HEK293 (cell line): ENCODE data around the gene HOXD3.

ENCODE experiments used
- EGR2 ChIP-seq: fragments of 450-650 bp; formaldehyde crosslinking; IDR thresholded peaks from 2 replicates; pipeline ENCODE4 v1.5.1; 2016; ENCODE audit warnings: low read depth, missing biosample characterization, missing genetic modification characterization
- FEZF1 ChIP-seq: fragments of 450-650 bp; formaldehyde crosslinking; IDR thresholded peaks from 2 replicates; pipeline ENCODE4 v1.5.1; 2016; ENCODE audit warnings: missing biosample characterization, missing genetic modification characterization
- GLIS2 ChIP-seq: fragments of 450-650 bp; formaldehyde crosslinking; IDR thresholded peaks from 2 replicates; pipeline ENCODE4 v1.5.1; 2016; ENCODE audit warnings: missing biosample characterization, missing genetic modification characterization
- KLF10 ChIP-seq: fragments of 450-650 bp; IDR thresholded peaks from 2 replicates; pipeline ENCODE4 v1.5.1; 2018; ENCODE audit warnings: missing biosample characterization, mild to moderate bottlenecking, missing genetic modification characterization
- MZF1 ChIP-seq: fragments of 450-650 bp; formaldehyde crosslinking; IDR thresholded peaks from 2 replicates; pipeline ENCODE4 v1.5.1; 2017; ENCODE audit warnings: missing biosample characterization, missing genetic modification characterization, borderline replicate concordance
- PRDM1 ChIP-seq: fragments of 450-650 bp; formaldehyde crosslinking; IDR thresholded peaks from 2 replicates; pipeline ENCODE4; 2016; ENCODE audit warnings: missing biosample characterization, missing genetic modification characterization
- SP2 ChIP-seq: fragments of 450-650 bp; formaldehyde crosslinking; IDR thresholded peaks from 2 replicates; pipeline ENCODE4 v1.5.1; 2016; ENCODE audit warnings: missing biosample characterization, missing genetic modification characterization
- SP3 ChIP-seq: fragments of 450-650 bp; formaldehyde crosslinking; IDR thresholded peaks from 2 replicates; pipeline ENCODE4 v1.5.1; 2016; ENCODE audit warnings: missing biosample characterization, missing genetic modification characterization
- ZNF132 ChIP-seq: fragments of 450-650 bp; formaldehyde crosslinking; IDR thresholded peaks from 2 replicates; pipeline ENCODE4 v1.5.1; 2017; ENCODE audit warnings: missing biosample characterization, missing genetic modification characterization, borderline replicate concordance
- ZNF184 ChIP-seq: fragments of 450-650 bp; IDR thresholded peaks from 2 replicates; pipeline ENCODE4 v1.5.1; 2018; ENCODE audit warnings: missing biosample characterization, mild to moderate bottlenecking, missing genetic modification characterization
- ZNF221 ChIP-seq: fragments of 450-650 bp; formaldehyde crosslinking; IDR thresholded peaks from 2 replicates; pipeline ENCODE4 v1.5.1; 2017; ENCODE audit warnings: missing biosample characterization, missing genetic modification characterization, borderline replicate concordance
- ZNF366 ChIP-seq: fragments of 450-650 bp; formaldehyde crosslinking; conservative IDR thresholded peaks from 2 replicates; pipeline ENCODE4 v1.5.1; 2016; ENCODE audit warnings: missing biosample characterization, missing genetic modification characterization
- ZNF501 ChIP-seq: fragments of 450-650 bp; formaldehyde crosslinking; IDR thresholded peaks from 2 replicates; pipeline ENCODE4 v1.5.1; 2016; ENCODE audit warnings: missing biosample characterization, missing genetic modification characterization
- ZNF514 ChIP-seq: fragments of 450-650 bp; formaldehyde crosslinking; IDR thresholded peaks from 2 replicates; pipeline ENCODE4 v1.5.1; 2016; ENCODE audit warnings: missing biosample characterization, missing genetic modification characterization
- ZNF561 ChIP-seq: fragments of 450-650 bp; IDR thresholded peaks from 2 replicates; pipeline ENCODE4 v1.5.1; 2018; ENCODE audit warnings: missing biosample characterization, missing genetic modification characterization, borderline replicate concordance
- ZNF76 ChIP-seq: fragments of 450-650 bp; formaldehyde crosslinking; IDR thresholded peaks from 2 replicates; pipeline ENCODE4; 2016; ENCODE audit warnings: low read depth, missing biosample characterization, missing genetic modification characterization, borderline replicate concordance
- ZNF792 ChIP-seq: fragments of 450-650 bp; formaldehyde crosslinking; IDR thresholded peaks from 2 replicates; pipeline ENCODE4 v1.5.1; 2016; ENCODE audit warnings: missing biosample characterization, missing genetic modification characterization
- ZNF843 ChIP-seq: fragments of 450-650 bp; formaldehyde crosslinking; IDR thresholded peaks from 2 replicates; pipeline ENCODE4 v1.5.1; 2016; ENCODE audit warnings: missing biosample characterization, missing genetic modification characterization
- ZSCAN16 ChIP-seq: fragments of 450-650 bp; formaldehyde crosslinking; IDR thresholded peaks from 2 replicates; pipeline ENCODE4 v1.5.1; 2016; ENCODE audit warnings: missing biosample characterization, missing genetic modification characterization
- ZXDB ChIP-seq: fragments of 450-650 bp; formaldehyde crosslinking; IDR thresholded peaks from 2 replicates; pipeline ENCODE4 v1.5.1; 2016; ENCODE audit warnings: missing biosample characterization, missing genetic modification characterization
- TF ChIP-seq, protein P1 (sequence below): fragments of 450-650 bp; formaldehyde crosslinking; IDR thresholded peaks from 2 replicates; pipeline ENCODE4 v1.5.1; 2017; ENCODE audit warnings: missing biosample characterization, missing genetic modification characterization
- TF ChIP-seq, protein P2 (sequence below): fragments of 450-650 bp; formaldehyde crosslinking; conservative IDR thresholded peaks from 2 replicates; pipeline ENCODE4 v1.5.1; 2016; ENCODE audit warnings: low read depth, missing biosample characterization, missing genetic modification characterization
- TF ChIP-seq, protein P3 (sequence below): fragments of 450-650 bp; formaldehyde crosslinking; IDR thresholded peaks from 2 replicates; pipeline ENCODE4 v1.5.1; 2017; ENCODE audit warnings: missing biosample characterization, missing genetic modification characterization
- TF ChIP-seq, protein P4 (sequence below): fragments of 450-650 bp; formaldehyde crosslinking; IDR thresholded peaks from 2 replicates; pipeline ENCODE4 v1.5.1; 2016; ENCODE audit warnings: missing biosample characterization, missing genetic modification characterization
- TF ChIP-seq, protein P5 (sequence below): fragments of 450-650 bp; formaldehyde crosslinking; IDR thresholded peaks from 2 replicates; pipeline ENCODE4 v1.5.1; 2016; ENCODE audit warnings: missing biosample characterization, missing genetic modification characterization
- TF ChIP-seq, protein P6 (sequence below): fragments of 450-650 bp; formaldehyde crosslinking; IDR thresholded peaks from 2 replicates; pipeline ENCODE4 v1.5.1; 2016; ENCODE audit warnings: missing biosample characterization, missing genetic modification characterization, low read depth

HOXD3 gene

GRCh38 chr2:176130147-176130956 lies 26.8 kb upstream of the HOXD3 start (continued):
- TF ChIP-seq, protein P1, sequence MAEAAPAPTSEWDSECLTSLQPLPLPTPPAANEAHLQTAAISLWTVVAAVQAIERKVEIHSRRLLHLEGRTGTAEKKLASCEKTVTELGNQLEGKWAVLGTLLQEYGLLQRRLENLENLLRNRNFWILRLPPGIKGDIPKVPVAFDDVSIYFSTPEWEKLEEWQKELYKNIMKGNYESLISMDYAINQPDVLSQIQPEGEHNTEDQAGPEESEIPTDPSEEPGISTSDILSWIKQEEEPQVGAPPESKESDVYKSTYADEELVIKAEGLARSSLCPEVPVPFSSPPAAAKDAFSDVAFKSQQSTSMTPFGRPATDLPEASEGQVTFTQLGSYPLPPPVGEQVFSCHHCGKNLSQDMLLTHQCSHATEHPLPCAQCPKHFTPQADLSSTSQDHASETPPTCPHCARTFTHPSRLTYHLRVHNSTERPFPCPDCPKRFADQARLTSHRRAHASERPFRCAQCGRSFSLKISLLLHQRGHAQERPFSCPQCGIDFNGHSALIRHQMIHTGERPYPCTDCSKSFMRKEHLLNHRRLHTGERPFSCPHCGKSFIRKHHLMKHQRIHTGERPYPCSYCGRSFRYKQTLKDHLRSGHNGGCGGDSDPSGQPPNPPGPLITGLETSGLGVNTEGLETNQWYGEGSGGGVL (tag by site-specific recombination): peak; percentile 96
- TF ChIP-seq, protein P2, sequence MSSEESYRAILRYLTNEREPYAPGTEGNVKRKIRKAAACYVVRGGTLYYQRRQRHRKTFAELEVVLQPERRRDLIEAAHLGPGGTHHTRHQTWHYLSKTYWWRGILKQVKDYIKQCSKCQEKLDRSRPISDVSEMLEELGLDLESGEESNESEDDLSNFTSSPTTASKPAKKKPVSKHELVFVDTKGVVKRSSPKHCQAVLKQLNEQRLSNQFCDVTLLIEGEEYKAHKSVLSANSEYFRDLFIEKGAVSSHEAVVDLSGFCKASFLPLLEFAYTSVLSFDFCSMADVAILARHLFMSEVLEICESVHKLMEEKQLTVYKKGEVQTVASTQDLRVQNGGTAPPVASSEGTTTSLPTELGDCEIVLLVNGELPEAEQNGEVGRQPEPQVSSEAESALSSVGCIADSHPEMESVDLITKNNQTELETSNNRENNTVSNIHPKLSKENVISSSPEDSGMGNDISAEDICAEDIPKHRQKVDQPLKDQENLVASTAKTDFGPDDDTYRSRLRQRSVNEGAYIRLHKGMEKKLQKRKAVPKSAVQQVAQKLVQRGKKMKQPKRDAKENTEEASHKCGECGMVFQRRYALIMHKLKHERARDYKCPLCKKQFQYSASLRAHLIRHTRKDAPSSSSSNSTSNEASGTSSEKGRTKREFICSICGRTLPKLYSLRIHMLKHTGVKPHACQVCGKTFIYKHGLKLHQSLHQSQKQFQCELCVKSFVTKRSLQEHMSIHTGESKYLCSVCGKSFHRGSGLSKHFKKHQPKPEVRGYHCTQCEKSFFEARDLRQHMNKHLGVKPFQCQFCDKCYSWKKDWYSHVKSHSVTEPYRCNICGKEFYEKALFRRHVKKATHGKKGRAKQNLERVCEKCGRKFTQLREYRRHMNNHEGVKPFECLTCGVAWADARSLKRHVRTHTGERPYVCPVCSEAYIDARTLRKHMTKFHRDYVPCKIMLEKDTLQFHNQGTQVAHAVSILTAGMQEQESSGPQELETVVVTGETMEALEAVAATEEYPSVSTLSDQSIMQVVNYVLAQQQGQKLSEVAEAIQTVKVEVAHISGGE (tag by site-specific recombination): peak; percentile 28; the same call in 1 of the 2 replicates
- TF ChIP-seq SP2 (tag by site-specific recombination) (peak; percentile 41), EGR2 (tag by site-specific recombination) (peak; percentile 87), MZF1 (tag by site-specific recombination) (no peak), FEZF1 (tag by site-specific recombination) (peak; percentile 91), PRDM1 (tag by site-specific recombination) (no peak), GLIS2 (tag by site-specific recombination) (peak; percentile 83), ZNF561 (tag by site-specific recombination) (peak; percentile 42; the same call in 1 of the 2 replicates), ZNF184 (tag by site-specific recombination) (no peak), ZNF501 (tag by site-specific recombination) (0 out of 2 replicates have a peak, but pooled peaks have one; percentile 51), ZNF221 (tag by site-specific recombination) (no peak), ZNF514 (tag by site-specific recombination) (no peak), SP3 (tag by site-specific recombination) (peak; percentile 37; the same call in 1 of the 2 replicates), ZNF366 (tag by site-specific recombination) (peak; percentile 32; the same call in 1 of the 2 replicates), ZNF76 (tag by site-specific recombination) (peak; percentile 36; the same call in 1 of the 2 replicates), ZNF792 (no peak), KLF10 (peak; percentile 48; the same call in 1 of the 2 replicates), ZSCAN16 (tag by site-specific recombination) (no peak), ZNF132 (tag by site-specific recombination) (no peak), ZNF843 (tag by site-specific recombination) (peak; percentile 90), ZXDB (peak; percentile 81)
- TF ChIP-seq, protein P3, sequence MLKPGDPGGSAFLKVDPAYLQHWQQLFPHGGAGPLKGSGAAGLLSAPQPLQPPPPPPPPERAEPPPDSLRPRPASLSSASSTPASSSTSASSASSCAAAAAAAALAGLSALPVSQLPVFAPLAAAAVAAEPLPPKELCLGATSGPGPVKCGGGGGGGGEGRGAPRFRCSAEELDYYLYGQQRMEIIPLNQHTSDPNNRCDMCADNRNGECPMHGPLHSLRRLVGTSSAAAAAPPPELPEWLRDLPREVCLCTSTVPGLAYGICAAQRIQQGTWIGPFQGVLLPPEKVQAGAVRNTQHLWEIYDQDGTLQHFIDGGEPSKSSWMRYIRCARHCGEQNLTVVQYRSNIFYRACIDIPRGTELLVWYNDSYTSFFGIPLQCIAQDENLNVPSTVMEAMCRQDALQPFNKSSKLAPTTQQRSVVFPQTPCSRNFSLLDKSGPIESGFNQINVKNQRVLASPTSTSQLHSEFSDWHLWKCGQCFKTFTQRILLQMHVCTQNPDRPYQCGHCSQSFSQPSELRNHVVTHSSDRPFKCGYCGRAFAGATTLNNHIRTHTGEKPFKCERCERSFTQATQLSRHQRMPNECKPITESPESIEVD (tag by site-specific recombination): peak; percentile 87
- TF ChIP-seq, protein P4, sequence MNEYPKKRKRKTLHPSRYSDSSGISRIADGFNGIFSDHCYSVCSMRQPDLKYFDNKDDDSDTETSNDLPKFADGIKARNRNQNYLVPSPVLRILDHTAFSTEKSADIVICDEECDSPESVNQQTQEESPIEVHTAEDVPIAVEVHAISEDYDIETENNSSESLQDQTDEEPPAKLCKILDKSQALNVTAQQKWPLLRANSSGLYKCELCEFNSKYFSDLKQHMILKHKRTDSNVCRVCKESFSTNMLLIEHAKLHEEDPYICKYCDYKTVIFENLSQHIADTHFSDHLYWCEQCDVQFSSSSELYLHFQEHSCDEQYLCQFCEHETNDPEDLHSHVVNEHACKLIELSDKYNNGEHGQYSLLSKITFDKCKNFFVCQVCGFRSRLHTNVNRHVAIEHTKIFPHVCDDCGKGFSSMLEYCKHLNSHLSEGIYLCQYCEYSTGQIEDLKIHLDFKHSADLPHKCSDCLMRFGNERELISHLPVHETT (tag by site-specific recombination): 0 out of 2 replicates have a peak, but pooled peaks have one; percentile 10
- TF ChIP-seq, protein P5, sequence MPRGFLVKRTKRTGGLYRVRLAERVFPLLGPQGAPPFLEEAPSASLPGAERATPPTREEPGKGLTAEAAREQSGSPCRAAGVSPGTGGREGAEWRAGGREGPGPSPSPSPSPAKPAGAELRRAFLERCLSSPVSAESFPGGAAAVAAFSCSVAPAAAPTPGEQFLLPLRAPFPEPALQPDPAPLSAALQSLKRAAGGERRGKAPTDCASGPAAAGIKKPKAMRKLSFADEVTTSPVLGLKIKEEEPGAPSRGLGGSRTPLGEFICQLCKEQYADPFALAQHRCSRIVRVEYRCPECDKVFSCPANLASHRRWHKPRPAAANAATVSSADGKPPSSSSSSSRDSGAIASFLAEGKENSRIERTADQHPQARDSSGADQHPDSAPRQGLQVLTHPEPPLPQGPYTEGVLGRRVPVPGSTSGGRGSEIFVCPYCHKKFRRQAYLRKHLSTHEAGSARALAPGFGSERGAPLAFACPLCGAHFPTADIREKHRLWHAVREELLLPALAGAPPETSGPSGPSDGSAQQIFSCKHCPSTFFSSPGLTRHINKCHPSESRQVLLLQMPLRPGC (tag by site-specific recombination): 0 out of 2 replicates have a peak, but pooled peaks have one; percentile 28
- TF ChIP-seq, protein P6, sequence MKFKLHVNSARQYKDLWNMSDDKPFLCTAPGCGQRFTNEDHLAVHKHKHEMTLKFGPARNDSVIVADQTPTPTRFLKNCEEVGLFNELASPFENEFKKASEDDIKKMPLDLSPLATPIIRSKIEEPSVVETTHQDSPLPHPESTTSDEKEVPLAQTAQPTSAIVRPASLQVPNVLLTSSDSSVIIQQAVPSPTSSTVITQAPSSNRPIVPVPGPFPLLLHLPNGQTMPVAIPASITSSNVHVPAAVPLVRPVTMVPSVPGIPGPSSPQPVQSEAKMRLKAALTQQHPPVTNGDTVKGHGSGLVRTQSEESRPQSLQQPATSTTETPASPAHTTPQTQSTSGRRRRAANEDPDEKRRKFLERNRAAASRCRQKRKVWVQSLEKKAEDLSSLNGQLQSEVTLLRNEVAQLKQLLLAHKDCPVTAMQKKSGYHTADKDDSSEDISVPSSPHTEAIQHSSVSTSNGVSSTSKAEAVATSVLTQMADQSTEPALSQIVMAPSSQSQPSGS (tag by site-specific recombination): no peak
